GM23338 (cell line): ENCODE data around the gene SMIM10. TPM values are rescaled to one million over a fixed set of nuclear protein-coding genes. Genes with fewer than 3 reads are reported as not detected.

Experiments used
- ATAC-seq: fragments of 200-7000 bp; cut with Tn5 transposase; 3 replicates; pipeline ENCODE4 v1.9.1; 2020
- DNase-seq: peaks from one replicate; pipeline ENCODE4 v3.0.0-alpha.2; 2015; ENCODE audit warnings: low spot score
- H2AFZ ChIP-seq: fragments of 200-600 bp; sonication (generic); 2 replicates; pipeline ENCODE4 v1.8.0; 2016; ENCODE audit warnings: antibody characterized with exemption, mild to moderate bottlenecking, moderate library complexity
- H3F3A ChIP-seq: fragments of 200-600 bp; sonication (generic); replicated peaks from 2 replicates; pipeline ENCODE4 v1.8.0; 2017; ENCODE audit warnings: antibody characterized with exemption, mixed run types, low read depth
- H3K27ac ChIP-seq: fragments of 200-600 bp; sonication (generic); 2 replicates; pipeline ENCODE4 v1.6.1; 2016; ENCODE audit warnings: low read depth
- H3K27me3 ChIP-seq: fragments of 200-600 bp; sonication (generic); 2 replicates; pipeline ENCODE4 v1.8.0; 2016; ENCODE audit warnings: mild to moderate bottlenecking, mixed run types, moderate library complexity; ENCODE audit not compliant: insufficient read depth
- H3K36me3 ChIP-seq: fragments of 200-600 bp; sonication (generic); 2 replicates; pipeline ENCODE4 v1.8.0; 2016; ENCODE audit warnings: mild to moderate bottlenecking; ENCODE audit not compliant: insufficient read depth
- H3K4me1 ChIP-seq: fragments of 200-600 bp; sonication (generic); 2 replicates; pipeline ENCODE4 v1.8.0; 2016; ENCODE audit warnings: mild to moderate bottlenecking, moderate library complexity; ENCODE audit not compliant: insufficient read depth
- H3K4me2 ChIP-seq: fragments of 200-600 bp; sonication (generic); 2 replicates; pipeline ENCODE4 v1.7.1; 2017; ENCODE audit warnings: mixed run types
- H3K4me3 ChIP-seq: fragments of 200-600 bp; sonication (generic); 2 replicates; pipeline ENCODE4 v1.6.1; 2016; ENCODE audit warnings: mixed run types
- H3K79me2 ChIP-seq: fragments of 200-600 bp; sonication (generic); replicated peaks from 2 replicates; pipeline ENCODE4 v1.8.0; 2017; ENCODE audit warnings: mild to moderate bottlenecking; ENCODE audit not compliant: insufficient read depth
- H3K9me2 ChIP-seq: fragments of 200-600 bp; sonication (generic); 2 replicates; pipeline ENCODE4 v1.8.0; 2017; ENCODE audit not compliant: insufficient read depth
- H4K20me1 ChIP-seq: fragments of 200-600 bp; sonication (generic); replicated peaks from 2 replicates; pipeline ENCODE4 v1.8.0; 2017; ENCODE audit warnings: mild to moderate bottlenecking; ENCODE audit not compliant: insufficient read depth
- H3K27ac Mint-ChIP-seq: 2 replicates; pipeline ENCODE4 v1.8.0; 2020; ENCODE audit warnings: inconsistent platforms, mild to moderate bottlenecking, moderate library complexity, mixed read lengths
- H3K27me3 Mint-ChIP-seq: 3 replicates; pipeline ENCODE4 v1.8.0; 2022; ENCODE audit warnings: low read depth, mild to moderate bottlenecking, moderate library complexity, mixed read lengths, inconsistent platforms; ENCODE audit not compliant: insufficient read depth, poor library complexity
- H3K36me3 Mint-ChIP-seq: 3 replicates; pipeline ENCODE4 v1.8.0; 2021; ENCODE audit warnings: low read depth, mild to moderate bottlenecking, inconsistent platforms, moderate library complexity, mixed read lengths
- H3K4me1 Mint-ChIP-seq: 3 replicates; pipeline ENCODE4 v1.8.0; 2020; ENCODE audit warnings: mild to moderate bottlenecking, inconsistent platforms, mixed read lengths
- H3K4me3 Mint-ChIP-seq: 3 replicates; pipeline ENCODE4 v1.8.0; 2021; ENCODE audit warnings: moderate library complexity, mild to moderate bottlenecking, inconsistent platforms, mixed read lengths
- H3K9me3 Mint-ChIP-seq: 3 replicates; pipeline ENCODE4 v1.8.0; 2020; ENCODE audit warnings: moderate library complexity, mild to moderate bottlenecking, inconsistent platforms, mixed read lengths
- CREB1 ChIP-seq: fragments of 250-450 bp; sonication (Bioruptor Pico); IDR thresholded peaks from 2 replicates; pipeline ENCODE4 v1.5.0; 2020; ENCODE audit warnings: low read depth, mild to moderate bottlenecking, moderate library complexity
- EZH2 ChIP-seq: fragments of 200-600 bp; sonication (generic); IDR thresholded peaks from one replicate; pipeline ENCODE4 v1.8.0; 2017; ENCODE audit warnings: antibody characterized with exemption, mild to moderate bottlenecking, low read depth; ENCODE audit not compliant: unreplicated experiment
- EZH2phosphoT487 ChIP-seq: fragments of 200-600 bp; sonication (generic); IDR thresholded peaks from one replicate; pipeline ENCODE4 v1.8.1; 2018; ENCODE audit warnings: antibody characterized with exemption; ENCODE audit not compliant: unreplicated experiment
- JUNB ChIP-seq: IDR thresholded peaks from one replicate; pipeline ENCODE4 v1.6.1; 2016; ENCODE audit warnings: antibody characterized with exemption; ENCODE audit not compliant: unreplicated experiment
- NANOG ChIP-seq: IDR thresholded peaks from 2 replicates; pipeline ENCODE4 v1.6.1; 2016; ENCODE audit warnings: antibody characterized with exemption, borderline replicate concordance
- POLR2AphosphoS5 ChIP-seq: IDR thresholded peaks from 2 replicates; pipeline ENCODE4 v1.6.1; 2016; ENCODE audit warnings: antibody characterized with exemption, low read depth
- STAT1 ChIP-seq: IDR thresholded peaks from one replicate; pipeline ENCODE4 v1.6.1; 2016; ENCODE audit warnings: antibody characterized with exemption; ENCODE audit not compliant: unreplicated experiment
- ZNF114 ChIP-seq: fragments of 250-450 bp; sonication (Bioruptor Pico); IDR thresholded peaks from 2 replicates; pipeline ENCODE4 v1.5.0; 2020; ENCODE audit warnings: mild to moderate bottlenecking, moderate library complexity
- ZNF331 ChIP-seq: fragments of 250-450 bp; sonication (Bioruptor Pico); IDR thresholded peaks from 2 replicates; pipeline ENCODE4 v1.5.0; 2020; ENCODE audit warnings: low read depth, mild to moderate bottlenecking, moderate library complexity
- polyA plus RNA-seq: library from polyadenylated mRNA; unstranded; fragments of >200 nt; fragmentation: Nextera tagmentation; extraction: Ambion mirVana; gene quantifications from 2 replicates; pipeline ENCODE4 v1.2.1, GENCODE V29; 2016
- total RNA-seq: library from RNA; depleted of rRNA; stranded (reverse); fragments of >200 nt; shearing (Covaris generic); gene quantifications from 2 replicates; pipeline ENCODE4 v1.2.3, GENCODE V29; 2014
- TF ChIP-seq, protein P1 (sequence below): fragments of 250-450 bp; sonication (Bioruptor Pico); IDR thresholded peaks from 2 replicates; pipeline ENCODE4 v1.5.0; 2020; ENCODE audit warnings: mild to moderate bottlenecking, moderate library complexity
- TF ChIP-seq, protein P2 (sequence below), 2 experiments: fragments of 200-600 bp in 1 of 2; sonication (generic) in 1 of 2; conservative IDR thresholded peaks; 2 replicates each; pipeline versions ENCODE4 v1.5.1 to v1.6.1; 2016 to 2017; ENCODE audit warnings: antibody characterized with exemption in 2 of 2, low read depth in 2 of 2, mild to moderate bottlenecking in 2 of 2, moderate library complexity in 1 of 2
- TF ChIP-seq, protein P3 (sequence below): IDR thresholded peaks from 2 replicates; pipeline ENCODE4 v1.6.1; 2016; ENCODE audit warnings: antibody characterized with exemption
- TF ChIP-seq, protein P4 (sequence below): IDR thresholded peaks from one replicate; pipeline ENCODE4 v1.6.1; 2018; ENCODE audit warnings: antibody characterized with exemption; ENCODE audit not compliant: unreplicated experiment

Gene SMIM10
- total and polyA plus RNA-seq, 2 experiments from 2014 or later, result 1.7 to 4.8 TPM

DNA sequence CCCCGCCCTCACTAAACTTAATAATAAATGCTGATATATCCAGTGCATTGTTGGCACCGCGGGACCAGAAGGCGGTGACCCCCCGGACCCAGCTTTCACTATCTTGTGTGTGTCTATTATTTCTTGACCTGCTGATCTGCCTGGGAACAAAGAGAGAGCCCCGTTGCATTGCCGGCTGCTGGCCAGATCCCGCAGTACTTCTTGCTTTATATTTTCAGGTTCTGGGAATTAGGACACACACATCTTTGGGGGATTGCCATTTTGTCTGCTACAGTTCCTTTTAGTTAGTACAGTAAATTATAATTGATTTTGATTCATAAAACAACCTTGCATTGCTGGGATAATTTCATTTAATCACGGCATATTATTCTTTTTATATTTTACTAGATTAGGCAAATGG, 33.7 kb downstream of the SMIM10 start:
- DNase-seq (no peak), ATAC-seq (no peak)
- Mint-ChIP-seq H3K27ac (no peak overlapping the region), H3K9me3 (no peaks in the 10 kb centered on the region), H3K4me1 (peaks cover 25% of the 10 kb centered on the region), H3K36me3 (no peaks in the 10 kb centered on the region), H3K4me3 (no peak overlapping the region), H3K27me3 (peaks cover 3% of the 10 kb centered on the region)
- Histone ChIP-seq H3K4me1 (peaks cover 8% of the 10 kb centered on the region; the same call in 1 of the 2 replicates), H2AFZ (no peak overlapping the region), H3F3A (no peaks in the 10 kb centered on the region), H3K4me3 (no peak overlapping the region), H3K4me2 (no peak overlapping the region), H3K79me2 (no peaks in the 10 kb centered on the region), H4K20me1 (no peaks in the 10 kb centered on the region), H3K27ac (no peak overlapping the region), H3K36me3 (no peaks in the 10 kb centered on the region), H3K9me2 (no peaks in the 10 kb centered on the region), H3K27me3 (peaks cover 9% of the 10 kb centered on the region)
- TF ChIP-seq ZNF114 (CRISPR knock-in tag), result no peak
- no peak for TF ChIP-seq ZNF331 (CRISPR knock-in tag)
- no peak for TF ChIP-seq NANOG
- TF ChIP-seq, protein P1, sequence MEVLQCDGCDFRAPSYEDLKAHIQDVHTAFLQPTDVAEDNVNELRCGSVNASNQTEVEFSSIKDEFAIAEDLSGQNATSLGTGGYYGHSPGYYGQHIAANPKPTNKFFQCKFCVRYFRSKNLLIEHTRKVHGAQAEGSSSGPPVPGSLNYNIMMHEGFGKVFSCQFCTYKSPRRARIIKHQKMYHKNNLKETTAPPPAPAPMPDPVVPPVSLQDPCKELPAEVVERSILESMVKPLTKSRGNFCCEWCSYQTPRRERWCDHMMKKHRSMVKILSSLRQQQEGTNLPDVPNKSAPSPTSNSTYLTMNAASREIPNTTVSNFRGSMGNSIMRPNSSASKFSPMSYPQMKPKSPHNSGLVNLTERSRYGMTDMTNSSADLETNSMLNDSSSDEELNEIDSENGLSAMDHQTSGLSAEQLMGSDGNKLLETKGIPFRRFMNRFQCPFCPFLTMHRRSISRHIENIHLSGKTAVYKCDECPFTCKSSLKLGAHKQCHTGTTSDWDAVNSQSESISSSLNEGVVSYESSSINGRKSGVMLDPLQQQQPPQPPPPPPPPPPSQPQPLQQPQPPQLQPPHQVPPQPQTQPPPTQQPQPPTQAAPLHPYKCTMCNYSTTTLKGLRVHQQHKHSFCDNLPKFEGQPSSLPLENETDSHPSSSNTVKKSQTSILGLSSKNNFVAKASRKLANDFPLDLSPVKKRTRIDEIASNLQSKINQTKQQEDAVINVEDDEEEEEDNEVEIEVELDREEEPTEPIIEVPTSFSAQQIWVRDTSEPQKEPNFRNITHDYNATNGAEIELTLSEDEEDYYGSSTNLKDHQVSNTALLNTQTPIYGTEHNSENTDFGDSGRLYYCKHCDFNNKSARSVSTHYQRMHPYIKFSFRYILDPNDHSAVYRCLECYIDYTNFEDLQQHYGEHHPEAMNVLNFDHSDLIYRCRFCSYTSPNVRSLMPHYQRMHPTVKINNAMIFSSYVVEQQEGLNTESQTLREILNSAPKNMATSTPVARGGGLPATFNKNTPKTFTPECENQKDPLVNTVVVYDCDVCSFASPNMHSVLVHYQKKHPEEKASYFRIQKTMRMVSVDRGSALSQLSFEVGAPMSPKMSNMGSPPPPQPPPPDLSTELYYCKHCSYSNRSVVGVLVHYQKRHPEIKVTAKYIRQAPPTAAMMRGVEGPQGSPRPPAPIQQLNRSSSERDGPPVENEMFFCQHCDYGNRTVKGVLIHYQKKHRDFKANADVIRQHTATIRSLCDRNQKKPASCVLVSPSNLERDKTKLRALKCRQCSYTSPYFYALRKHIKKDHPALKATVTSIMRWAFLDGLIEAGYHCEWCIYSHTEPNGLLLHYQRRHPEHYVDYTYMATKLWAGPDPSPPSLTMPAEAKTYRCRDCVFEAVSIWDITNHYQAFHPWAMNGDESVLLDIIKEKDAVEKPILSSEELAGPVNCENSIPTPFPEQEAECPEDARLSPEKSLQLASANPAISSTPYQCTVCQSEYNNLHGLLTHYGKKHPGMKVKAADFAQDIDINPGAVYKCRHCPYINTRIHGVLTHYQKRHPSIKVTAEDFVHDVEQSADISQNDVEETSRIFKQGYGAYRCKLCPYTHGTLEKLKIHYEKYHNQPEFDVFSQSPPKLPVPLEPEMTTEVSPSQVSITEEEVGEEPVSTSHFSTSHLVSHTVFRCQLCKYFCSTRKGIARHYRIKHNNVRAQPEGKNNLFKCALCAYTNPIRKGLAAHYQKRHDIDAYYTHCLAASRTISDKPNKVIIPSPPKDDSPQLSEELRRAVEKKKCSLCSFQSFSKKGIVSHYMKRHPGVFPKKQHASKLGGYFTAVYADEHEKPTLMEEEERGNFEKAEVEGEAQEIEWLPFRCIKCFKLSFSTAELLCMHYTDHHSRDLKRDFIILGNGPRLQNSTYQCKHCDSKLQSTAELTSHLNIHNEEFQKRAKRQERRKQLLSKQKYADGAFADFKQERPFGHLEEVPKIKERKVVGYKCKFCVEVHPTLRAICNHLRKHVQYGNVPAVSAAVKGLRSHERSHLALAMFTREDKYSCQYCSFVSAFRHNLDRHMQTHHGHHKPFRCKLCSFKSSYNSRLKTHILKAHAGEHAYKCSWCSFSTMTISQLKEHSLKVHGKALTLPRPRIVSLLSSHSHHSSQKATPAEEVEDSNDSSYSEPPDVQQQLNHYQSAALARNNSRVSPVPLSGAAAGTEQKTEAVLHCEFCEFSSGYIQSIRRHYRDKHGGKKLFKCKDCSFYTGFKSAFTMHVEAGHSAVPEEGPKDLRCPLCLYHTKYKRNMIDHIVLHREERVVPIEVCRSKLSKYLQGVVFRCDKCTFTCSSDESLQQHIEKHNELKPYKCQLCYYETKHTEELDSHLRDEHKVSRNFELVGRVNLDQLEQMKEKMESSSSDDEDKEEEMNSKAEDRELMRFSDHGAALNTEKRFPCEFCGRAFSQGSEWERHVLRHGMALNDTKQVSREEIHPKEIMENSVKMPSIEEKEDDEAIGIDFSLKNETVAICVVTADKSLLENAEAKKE (CRISPR knock-in tag), result no peak
- TF ChIP-seq CREB1, result no peak
- no peak for TF ChIP-seq POLR2AphosphoS5
- TF ChIP-seq STAT1, result no peak
- no peak for TF ChIP-seq EZH2phosphoT487
- TF ChIP-seq JUNB, result no peak
- TF ChIP-seq, protein P2, sequence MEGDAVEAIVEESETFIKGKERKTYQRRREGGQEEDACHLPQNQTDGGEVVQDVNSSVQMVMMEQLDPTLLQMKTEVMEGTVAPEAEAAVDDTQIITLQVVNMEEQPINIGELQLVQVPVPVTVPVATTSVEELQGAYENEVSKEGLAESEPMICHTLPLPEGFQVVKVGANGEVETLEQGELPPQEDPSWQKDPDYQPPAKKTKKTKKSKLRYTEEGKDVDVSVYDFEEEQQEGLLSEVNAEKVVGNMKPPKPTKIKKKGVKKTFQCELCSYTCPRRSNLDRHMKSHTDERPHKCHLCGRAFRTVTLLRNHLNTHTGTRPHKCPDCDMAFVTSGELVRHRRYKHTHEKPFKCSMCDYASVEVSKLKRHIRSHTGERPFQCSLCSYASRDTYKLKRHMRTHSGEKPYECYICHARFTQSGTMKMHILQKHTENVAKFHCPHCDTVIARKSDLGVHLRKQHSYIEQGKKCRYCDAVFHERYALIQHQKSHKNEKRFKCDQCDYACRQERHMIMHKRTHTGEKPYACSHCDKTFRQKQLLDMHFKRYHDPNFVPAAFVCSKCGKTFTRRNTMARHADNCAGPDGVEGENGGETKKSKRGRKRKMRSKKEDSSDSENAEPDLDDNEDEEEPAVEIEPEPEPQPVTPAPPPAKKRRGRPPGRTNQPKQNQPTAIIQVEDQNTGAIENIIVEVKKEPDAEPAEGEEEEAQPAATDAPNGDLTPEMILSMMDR (conservative IDR thresholded peaks at IDR 0.05; ENCODE audit: low read depth in 2 of 2), result no peak
- TF ChIP-seq, protein P3, sequence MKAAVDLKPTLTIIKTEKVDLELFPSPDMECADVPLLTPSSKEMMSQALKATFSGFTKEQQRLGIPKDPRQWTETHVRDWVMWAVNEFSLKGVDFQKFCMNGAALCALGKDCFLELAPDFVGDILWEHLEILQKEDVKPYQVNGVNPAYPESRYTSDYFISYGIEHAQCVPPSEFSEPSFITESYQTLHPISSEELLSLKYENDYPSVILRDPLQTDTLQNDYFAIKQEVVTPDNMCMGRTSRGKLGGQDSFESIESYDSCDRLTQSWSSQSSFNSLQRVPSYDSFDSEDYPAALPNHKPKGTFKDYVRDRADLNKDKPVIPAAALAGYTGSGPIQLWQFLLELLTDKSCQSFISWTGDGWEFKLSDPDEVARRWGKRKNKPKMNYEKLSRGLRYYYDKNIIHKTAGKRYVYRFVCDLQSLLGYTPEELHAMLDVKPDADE, result no peak
- TF ChIP-seq EZH2, result no peak
- TF ChIP-seq, protein P4, sequence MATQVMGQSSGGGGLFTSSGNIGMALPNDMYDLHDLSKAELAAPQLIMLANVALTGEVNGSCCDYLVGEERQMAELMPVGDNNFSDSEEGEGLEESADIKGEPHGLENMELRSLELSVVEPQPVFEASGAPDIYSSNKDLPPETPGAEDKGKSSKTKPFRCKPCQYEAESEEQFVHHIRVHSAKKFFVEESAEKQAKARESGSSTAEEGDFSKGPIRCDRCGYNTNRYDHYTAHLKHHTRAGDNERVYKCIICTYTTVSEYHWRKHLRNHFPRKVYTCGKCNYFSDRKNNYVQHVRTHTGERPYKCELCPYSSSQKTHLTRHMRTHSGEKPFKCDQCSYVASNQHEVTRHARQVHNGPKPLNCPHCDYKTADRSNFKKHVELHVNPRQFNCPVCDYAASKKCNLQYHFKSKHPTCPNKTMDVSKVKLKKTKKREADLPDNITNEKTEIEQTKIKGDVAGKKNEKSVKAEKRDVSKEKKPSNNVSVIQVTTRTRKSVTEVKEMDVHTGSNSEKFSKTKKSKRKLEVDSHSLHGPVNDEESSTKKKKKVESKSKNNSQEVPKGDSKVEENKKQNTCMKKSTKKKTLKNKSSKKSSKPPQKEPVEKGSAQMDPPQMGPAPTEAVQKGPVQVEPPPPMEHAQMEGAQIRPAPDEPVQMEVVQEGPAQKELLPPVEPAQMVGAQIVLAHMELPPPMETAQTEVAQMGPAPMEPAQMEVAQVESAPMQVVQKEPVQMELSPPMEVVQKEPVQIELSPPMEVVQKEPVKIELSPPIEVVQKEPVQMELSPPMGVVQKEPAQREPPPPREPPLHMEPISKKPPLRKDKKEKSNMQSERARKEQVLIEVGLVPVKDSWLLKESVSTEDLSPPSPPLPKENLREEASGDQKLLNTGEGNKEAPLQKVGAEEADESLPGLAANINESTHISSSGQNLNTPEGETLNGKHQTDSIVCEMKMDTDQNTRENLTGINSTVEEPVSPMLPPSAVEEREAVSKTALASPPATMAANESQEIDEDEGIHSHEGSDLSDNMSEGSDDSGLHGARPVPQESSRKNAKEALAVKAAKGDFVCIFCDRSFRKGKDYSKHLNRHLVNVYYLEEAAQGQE, result no peak
